ENCODE results near the gene NEURL1. TPM values are rescaled to one million over a fixed set of nuclear protein-coding genes. Genes with fewer than 3 reads are reported as not detected.

The NEURL1 gene
- total RNA-seq, 2 donors from 2014 or later = 0.37 to 0.38 TPM

GRCh38 chr10:103618575-103619423 is 125.3 kb downstream of the NEURL1 start:
- Mint-ChIP-seq H3K4me3 (no peak overlapping the region), H3K27ac (no peak overlapping the region), H3K9me3 (no peaks in the 10 kb centered on the region), H3K27me3 (ENCODE audit: insufficient read depth) (no peaks in the 10 kb centered on the region), H3K4me1 (peaks cover 5% of the 10 kb centered on the region), H3K36me3 (ENCODE audit: low read depth) (peaks cover 3% of the 10 kb centered on the region)
- H3K9me3 ChIP-seq (ENCODE audit: control insufficient read depth, low read length) = no peaks in the 10 kb centered on the region
- no peak for TF ChIP-seq CTCF (conservative IDR thresholded peaks at IDR 0.05)
- no peaks in the 10 kb centered on the region for H3K4me1 ChIP-seq (ENCODE audit: control insufficient read depth, insufficient read depth, low read length)
- H3K27ac ChIP-seq (ENCODE audit: low read depth, low read length) = no peak overlapping the region
- H3K27me3 ChIP-seq (ENCODE audit: control insufficient read depth, insufficient read depth, low read length, poor library complexity, severe bottlenecking) = no peaks in the 10 kb centered on the region
- no peak overlapping the region for H3K4me3 ChIP-seq (ENCODE audit: low read length)
- H3K9ac ChIP-seq (ENCODE audit: extremely low read depth, low read length, poor library complexity, severe bottlenecking) = no peak overlapping the region
- DNase-seq = no peak
- 91 to 92% methylated on average over 14 to 19 of the region's 19 CpGs for WGBS, 2 experiments (ENCODE audit: insufficient coverage in 1 of 2, insufficient read length in 1 of 2)
- H3K36me3 ChIP-seq (ENCODE audit: control insufficient read depth, insufficient read depth, low read length) = no peaks in the 10 kb centered on the region

GRCh38 chr10:103619424-103620351 is 126.2 kb downstream of the NEURL1 start:
- Histone ChIP-seq H3K27ac (ENCODE audit: low read depth, low read length) (no peak overlapping the region), H3K36me3 (ENCODE audit: control insufficient read depth, insufficient read depth, low read length) (no peaks in the 10 kb centered on the region), H3K4me1 (ENCODE audit: control insufficient read depth, insufficient read depth, low read length) (no peaks in the 10 kb centered on the region), H3K9me3 (ENCODE audit: control insufficient read depth, low read length) (no peaks in the 10 kb centered on the region), H3K9ac (ENCODE audit: extremely low read depth, low read length, poor library complexity, severe bottlenecking) (no peak overlapping the region), H3K4me3 (ENCODE audit: low read length) (no peak overlapping the region), H3K27me3 (ENCODE audit: control insufficient read depth, insufficient read depth, low read length, poor library complexity, severe bottlenecking) (no peaks in the 10 kb centered on the region)
- Mint-ChIP-seq H3K4me3 (no peak overlapping the region), H3K27me3 (ENCODE audit: insufficient read depth) (no peaks in the 10 kb centered on the region), H3K9me3 (no peaks in the 10 kb centered on the region), H3K36me3 (ENCODE audit: low read depth) (peaks cover 3% of the 10 kb centered on the region), H3K27ac (peak overlapping the region; percentile 68), H3K4me1 (peaks cover 5% of the 10 kb centered on the region)
- 89 to 92% methylated on average over 13 to 22 of the region's 22 CpGs for WGBS, 2 experiments (ENCODE audit: insufficient coverage in 1 of 2, insufficient read length in 1 of 2)
- TF ChIP-seq CTCF (conservative IDR thresholded peaks at IDR 0.05) = no peak
- no peak for DNase-seq

GRCh38 chr10:103620352-103620740 is 126.8 kb downstream of the NEURL1 start:
- DNase-seq = no peak
- no peaks in the 10 kb centered on the region for H3K36me3 ChIP-seq (ENCODE audit: control insufficient read depth, insufficient read depth, low read length)
- H3K4me1 ChIP-seq (ENCODE audit: control insufficient read depth, insufficient read depth, low read length) = no peaks in the 10 kb centered on the region
- H3K27me3 ChIP-seq (ENCODE audit: control insufficient read depth, insufficient read depth, low read length, poor library complexity, severe bottlenecking) = no peaks in the 10 kb centered on the region
- peaks cover 2% of the 10 kb centered on the region for H3K4me1 Mint-ChIP-seq
- no peaks in the 10 kb centered on the region for H3K9me3 Mint-ChIP-seq
- H3K36me3 Mint-ChIP-seq (ENCODE audit: low read depth) = peaks cover 6% of the 10 kb centered on the region
- no peak overlapping the region for H3K27ac ChIP-seq (ENCODE audit: low read depth, low read length)
- no peak overlapping the region for H3K9ac ChIP-seq (ENCODE audit: extremely low read depth, low read length, poor library complexity, severe bottlenecking)
- no peak for TF ChIP-seq CTCF (conservative IDR thresholded peaks at IDR 0.05)
- no peak overlapping the region for H3K4me3 Mint-ChIP-seq
- H3K27ac Mint-ChIP-seq = no peak overlapping the region
- 92 to 93% methylated on average over 5 to 7 of the region's 7 CpGs for WGBS, 2 experiments (ENCODE audit: insufficient coverage in 1 of 2, insufficient read length in 1 of 2)
- H3K27me3 Mint-ChIP-seq (ENCODE audit: insufficient read depth) = no peaks in the 10 kb centered on the region
- H3K9me3 ChIP-seq (ENCODE audit: control insufficient read depth, low read length) = no peaks in the 10 kb centered on the region
- no peak overlapping the region for H3K4me3 ChIP-seq (ENCODE audit: low read length)

Measured in endodermal cell (in vitro differentiated cells).